NCI-H226 (cell line): Measurements from ENCODE around the gene AMBN.
"Not testable (repeated sequence)": the region's sequence is repeated elsewhere in the genome, so short reads cannot be mapped to it uniquely, and the experiment has no call there.

Experiments used
- DNase-seq: peaks from one replicate; pipeline ENCODE4 v3.0.0-alpha.2; 2015

The AMBN gene

GRCh38 chr4:70608324-70608723 is 16.3 kb downstream of the AMBN start:
- DNase-seq, result no peak

DNA sequence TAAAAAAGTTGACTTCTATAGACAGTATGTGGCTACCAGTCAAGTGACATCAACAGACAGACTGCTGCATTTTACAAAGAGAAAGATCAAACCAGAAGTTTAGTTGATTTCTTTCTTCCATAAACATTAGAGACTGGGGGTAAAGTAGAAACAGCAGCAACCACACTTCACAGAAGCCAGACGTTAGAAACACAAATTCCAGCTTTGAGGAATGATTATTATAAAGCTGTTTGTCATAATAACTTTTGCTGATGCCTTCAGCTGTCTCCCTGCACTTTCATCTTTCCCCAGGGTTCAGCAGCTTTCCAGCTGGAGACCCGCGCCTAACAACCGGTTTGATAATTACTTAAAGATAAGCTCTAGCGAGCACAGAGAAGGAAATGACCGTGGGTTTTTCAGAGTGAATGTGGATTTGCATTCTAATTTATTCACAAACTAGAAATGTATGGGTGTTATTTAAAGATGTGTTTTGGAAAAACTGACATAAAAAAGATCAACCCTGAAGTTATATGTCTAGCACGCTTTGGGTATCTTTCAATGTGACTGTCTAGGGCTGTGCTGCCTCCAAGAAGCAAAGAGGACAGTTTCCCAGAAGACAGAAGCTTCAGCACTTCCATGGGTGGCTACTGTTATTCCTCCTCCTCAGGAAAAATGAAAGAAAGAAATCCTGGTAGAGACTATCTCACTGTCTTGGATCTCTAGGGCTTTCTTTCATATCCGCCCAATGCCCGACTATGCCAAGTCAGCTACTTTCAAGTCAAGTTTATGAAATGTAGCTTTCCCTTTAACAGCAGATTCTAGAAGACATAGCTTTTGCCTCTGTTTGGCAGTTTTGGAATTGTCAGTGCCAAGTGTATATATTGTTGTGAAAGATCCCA is 21.5 kb downstream of the AMBN start:
- DNase-seq, result no peak

GRCh38 chr4:70614184-70614555 is 22.1 kb downstream of the AMBN start:
- no peak for DNase-seq

- no peak for DNase-seq
Measured at GRCh38 chr4:70619288-70619687, 27.2 kb downstream of the AMBN start.

GRCh38 chr4:70619778-70620177 is 27.7 kb downstream of the AMBN start:
- no peak for DNase-seq

DNA sequence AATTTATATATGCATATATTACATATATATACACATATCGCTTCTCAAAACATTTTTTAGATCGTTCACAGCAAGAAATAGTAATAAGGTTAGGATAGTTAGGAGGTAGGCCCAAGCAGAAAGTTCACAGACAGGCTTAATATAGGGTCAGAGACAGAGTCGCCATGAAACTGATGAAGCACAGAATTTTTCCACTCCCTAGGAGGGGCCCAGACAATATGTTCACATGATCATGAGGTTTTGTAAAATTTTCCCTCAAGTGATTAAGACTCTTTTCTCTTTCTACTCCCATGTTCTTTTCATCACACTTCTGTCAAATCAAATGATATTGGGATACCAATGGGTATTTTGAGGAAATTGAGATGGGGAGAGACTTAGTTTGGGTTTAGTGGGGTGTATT is 31.3 kb downstream of the AMBN start:
- DNase-seq, result no peak

DNA sequence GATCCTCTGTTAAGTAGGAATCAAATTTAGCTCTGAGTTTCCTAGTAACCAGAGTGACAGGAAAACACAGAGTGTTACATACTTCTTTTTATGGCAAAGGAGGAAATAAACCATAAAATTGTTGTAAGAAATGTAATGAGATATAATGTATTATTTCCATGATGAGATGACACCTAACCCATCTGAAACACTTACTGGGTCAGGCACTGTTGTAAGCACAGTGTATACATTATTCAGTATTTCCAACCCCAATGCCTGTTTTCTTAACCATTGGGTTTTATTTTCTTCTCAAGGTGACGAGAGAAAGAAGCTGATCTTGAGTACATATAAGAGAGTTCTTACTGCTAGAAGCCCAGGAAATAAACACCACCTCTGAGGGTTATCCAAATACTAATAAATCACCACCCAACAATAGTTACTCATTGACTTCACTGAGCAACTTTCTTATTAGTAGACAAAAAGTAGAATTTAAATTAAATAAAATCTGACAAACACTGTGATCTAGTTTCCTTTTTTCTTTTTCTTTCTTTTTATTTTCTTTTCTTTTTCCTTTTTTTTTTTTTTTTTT is 32.3 kb downstream of the AMBN start:
- no peak for DNase-seq

DNA sequence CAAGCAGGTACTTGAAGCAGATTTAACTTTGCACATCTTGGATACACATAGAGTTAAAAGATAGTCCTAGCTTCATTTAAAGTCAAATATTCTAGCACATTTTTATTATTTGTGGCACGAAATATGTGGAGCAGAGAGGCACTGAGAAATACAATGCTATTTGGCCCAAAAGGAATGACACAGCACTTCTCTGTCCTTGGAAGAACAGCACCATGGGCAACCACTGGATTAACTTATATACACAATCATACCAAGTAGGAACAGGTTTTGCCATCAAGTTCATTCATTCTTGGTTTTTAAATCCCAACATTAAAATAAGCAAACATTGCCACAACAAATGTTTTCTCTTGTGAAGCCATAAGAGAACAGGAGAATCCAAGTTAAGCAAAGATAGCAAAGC is 35.6 kb downstream of the AMBN start:
- no peak for DNase-seq

DNA sequence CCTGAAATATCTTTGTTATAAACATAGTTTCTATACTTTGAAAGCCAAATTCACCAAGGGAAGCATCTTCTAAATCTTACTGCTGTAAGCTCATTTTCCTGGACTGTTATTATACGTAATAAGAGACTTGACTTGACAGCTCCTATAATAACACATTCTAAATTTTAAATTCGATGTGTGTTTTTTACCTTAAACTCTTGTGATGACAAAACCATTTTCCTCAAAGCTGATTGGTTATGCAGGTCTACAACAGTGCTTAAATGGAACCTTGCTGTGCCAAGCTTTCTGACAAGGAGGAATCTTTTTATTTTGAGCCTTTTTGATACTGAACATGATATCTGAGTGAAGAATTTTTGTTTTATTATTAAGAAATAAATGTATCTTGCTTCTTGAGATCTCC is 36.4 kb downstream of the AMBN start, which contains the start of gene ENAM:
Gene ENAM (plus strand): TSS at position 301 of the 400 bp plus-strand sequence. CDS start 757 bp downstream, outside the sequence.
- no peak for DNase-seq

DNA sequence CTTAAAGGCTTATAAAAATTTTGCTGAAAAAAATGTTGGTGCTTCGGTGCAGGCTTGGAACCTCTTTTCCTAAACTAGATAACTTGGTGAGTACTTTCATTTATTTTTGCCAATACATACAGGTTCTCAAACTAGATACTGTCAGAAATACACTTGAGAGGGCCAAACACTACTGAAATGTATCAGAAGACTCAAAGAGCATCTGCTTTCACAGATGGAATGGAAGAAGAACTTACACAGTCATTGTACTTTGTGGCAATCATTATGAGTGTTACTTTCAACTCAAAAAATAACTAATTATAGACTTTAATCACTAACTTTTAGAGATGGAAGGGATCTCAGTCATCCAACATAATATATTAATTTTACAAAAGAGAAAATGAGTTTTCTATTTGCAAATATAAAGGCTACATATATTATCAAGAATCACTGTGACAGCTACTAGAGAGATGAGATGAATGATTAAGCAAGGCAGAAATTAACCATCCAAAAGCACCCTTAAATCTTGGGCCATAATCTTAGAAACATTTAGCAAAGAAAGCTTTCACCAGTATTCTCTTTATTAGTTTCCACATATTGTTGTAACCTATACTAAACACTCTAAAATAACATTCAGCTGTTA is 37.5 kb downstream of the AMBN start:
- no peak for DNase-seq

GRCh38 chr4:70630162-70630561 is 38.1 kb downstream of the AMBN start:
- no peak for DNase-seq

DNA sequence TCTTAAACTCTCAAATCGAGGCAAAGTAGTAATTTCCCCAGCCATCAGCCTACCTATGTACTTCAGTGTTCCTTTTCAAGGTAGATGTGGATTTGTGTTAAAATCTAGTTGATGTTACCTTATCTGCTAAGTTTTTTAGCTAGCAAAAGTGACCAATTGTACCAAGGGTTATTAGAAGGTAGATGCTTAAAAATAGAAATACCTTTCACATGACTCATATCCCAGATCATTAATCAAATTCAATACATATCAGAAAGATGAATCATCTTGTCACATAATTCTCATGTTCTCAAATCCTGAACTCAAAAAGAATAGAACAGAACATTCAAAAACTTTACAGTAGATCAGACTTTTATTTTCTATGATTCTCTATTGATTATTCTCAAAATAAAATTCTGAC is 40.0 kb downstream of the AMBN start:
- DNase-seq, result peak; percentile 54

- no peak for DNase-seq
Measured at GRCh38 chr4:70634482-70634881, 42.4 kb downstream of the AMBN start.

- DNase-seq, result no peak
Measured at GRCh38 chr4:70637239-70637913, 45.3 kb downstream of the AMBN start.

- no peak for DNase-seq
Measured at GRCh38 chr4:70640192-70640591, 48.1 kb downstream of the AMBN start.

- not testable (repeated sequence) for DNase-seq
Measured at GRCh38 chr4:70650741-70651140, 58.7 kb downstream of the AMBN start.

GRCh38 chr4:70651864-70652506 is 59.9 kb downstream of the AMBN start:
- no peak for DNase-seq

GRCh38 chr4:70654605-70655011 is 62.6 kb downstream of the AMBN start:
- peak; percentile 40 for DNase-seq
